Measurements from ENCODE around the gene NR3C2.

The NR3C2 gene

GRCh38 chr4:148302416-148302815 is 139.8 kb downstream of the NR3C2 start:
- DNase-seq: no peak

GRCh38 chr4:148300877-148301276 is 141.3 kb downstream of the NR3C2 start:
- DNase-seq: no peak

DNA sequence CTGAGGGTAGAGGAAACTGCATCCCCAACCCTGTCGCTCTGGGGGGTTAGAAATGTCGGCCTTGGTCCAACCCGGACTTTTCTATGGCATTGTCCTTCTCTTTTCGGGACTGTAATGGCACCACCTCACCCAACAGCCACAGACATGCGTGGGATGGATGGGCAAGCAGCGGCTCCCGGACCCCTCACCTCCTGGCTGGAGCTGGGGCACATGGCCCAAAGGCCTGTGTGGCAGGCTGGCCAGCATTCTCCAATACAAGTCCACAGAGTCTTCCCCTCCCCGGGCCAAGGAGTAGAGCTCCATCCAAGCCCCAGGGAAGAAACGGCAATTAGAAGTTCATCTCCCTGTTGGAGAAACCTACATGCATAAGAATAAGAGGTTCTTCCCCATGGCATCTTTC is 142.9 kb downstream of the NR3C2 start:
- no peak for DNase-seq

- no peak for DNase-seq
Measured at GRCh38 chr4:148296498-148296897, 145.7 kb downstream of the NR3C2 start.

DNA sequence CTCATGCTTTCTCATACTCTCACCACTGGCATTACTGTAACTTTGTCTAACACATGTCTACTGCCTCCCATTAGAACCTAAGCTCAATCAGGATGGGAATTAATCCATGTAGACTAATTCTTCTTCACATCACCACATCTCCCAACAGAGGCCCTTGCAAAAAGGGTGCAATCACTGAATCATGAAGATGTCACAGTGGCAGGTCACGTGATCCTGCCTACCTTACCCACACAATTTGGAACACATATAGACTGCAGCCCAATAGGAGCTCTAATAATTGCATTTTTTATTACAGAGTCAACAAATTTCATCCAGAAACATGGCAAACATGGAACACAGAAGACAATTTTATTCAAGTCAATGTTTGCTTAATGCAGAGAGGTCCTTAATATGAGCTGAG is 146.6 kb downstream of the NR3C2 start:
- DNase-seq: no peak

GRCh38 chr4:148293571-148293970 is 148.6 kb downstream of the NR3C2 start:
- no peak for DNase-seq

DNA sequence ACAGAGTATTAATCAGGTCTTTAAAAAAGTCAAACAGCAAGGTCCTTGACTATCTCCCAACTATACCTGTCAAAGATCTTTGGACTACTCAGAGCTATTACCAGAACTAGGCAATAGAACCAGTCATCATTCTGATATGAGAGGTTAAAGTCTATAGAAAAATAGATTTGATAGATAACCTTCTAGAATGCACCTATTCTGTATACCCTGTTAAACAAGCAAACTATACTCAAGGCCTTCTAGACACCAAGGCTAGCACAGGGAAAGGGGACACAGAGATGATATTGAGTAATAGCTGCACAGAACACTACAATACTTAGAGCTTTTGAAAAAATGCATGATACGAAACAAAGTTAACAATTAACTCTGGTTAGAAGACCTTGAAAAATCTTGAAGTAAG is 149.5 kb downstream of the NR3C2 start:
- no peak for DNase-seq

DNA sequence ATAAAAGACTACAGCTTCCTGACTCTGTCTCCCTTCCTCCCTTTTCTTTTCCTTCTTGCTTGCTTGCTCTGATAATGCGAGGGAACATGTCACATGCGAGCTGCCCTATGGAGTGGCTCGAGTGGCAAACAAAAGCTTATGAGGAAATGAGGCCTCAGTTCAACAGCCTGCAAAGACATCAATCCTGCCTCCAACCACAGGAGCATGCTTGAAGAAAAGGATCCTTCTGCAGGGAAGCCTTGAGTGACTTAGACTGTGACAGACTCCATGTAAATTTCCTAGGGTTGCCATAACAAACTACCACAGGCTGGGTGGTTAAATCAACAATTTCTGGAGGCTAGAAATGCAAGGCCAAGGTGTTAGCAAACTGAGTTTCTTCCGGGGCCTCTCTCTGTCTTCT is 152.5 kb downstream of the NR3C2 start:
- no peak for DNase-seq

GRCh38 chr4:148288448-148288847 is 153.8 kb downstream of the NR3C2 start:
- DNase-seq: no peak

GRCh38 chr4:148287111-148287510 is 155.1 kb downstream of the NR3C2 start:
- DNase-seq: no peak

DNA sequence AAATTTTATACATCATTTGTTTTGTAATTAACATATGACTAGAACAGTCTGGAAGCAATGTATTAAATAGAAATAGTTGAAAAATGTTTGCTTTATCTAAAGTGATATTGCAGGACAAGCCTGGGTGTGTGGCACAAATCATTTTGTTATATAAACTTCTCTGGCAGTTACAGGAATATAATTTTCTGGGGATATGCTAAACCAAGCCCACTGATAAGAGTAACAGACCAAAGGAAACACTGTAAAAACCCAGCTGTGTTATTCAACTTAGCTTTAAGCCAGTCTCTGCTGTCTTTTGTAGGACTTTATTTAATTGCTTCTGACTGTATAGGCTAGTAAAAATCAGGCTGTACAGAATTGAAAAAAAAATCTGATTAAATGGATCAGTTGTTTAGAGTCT is 156.2 kb downstream of the NR3C2 start:
- no peak for DNase-seq

DNA sequence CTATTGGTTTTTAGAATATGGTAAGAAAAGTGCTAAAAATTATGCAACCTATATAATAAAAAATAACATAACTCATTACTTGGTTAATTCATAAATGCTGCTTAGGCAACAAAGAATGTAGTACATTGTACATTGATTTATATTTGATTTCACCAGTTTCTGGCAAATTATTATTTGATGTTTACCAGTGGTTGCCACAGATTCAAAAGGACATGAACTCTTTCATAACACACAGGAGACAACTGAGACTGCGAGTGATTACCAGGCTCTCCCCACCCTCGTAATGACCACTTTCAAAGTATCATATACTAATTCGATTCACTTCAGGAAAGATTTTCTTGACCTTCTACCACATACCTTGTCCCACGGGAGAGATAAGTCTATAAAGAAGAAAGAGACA is 158.5 kb downstream of the NR3C2 start:
- DNase-seq: no peak

- DNase-seq: no peak
Measured at GRCh38 chr4:148278310-148278709, 163.9 kb downstream of the NR3C2 start.

- no peak for DNase-seq
Measured at GRCh38 chr4:148275266-148275665, 166.9 kb downstream of the NR3C2 start.

DNA sequence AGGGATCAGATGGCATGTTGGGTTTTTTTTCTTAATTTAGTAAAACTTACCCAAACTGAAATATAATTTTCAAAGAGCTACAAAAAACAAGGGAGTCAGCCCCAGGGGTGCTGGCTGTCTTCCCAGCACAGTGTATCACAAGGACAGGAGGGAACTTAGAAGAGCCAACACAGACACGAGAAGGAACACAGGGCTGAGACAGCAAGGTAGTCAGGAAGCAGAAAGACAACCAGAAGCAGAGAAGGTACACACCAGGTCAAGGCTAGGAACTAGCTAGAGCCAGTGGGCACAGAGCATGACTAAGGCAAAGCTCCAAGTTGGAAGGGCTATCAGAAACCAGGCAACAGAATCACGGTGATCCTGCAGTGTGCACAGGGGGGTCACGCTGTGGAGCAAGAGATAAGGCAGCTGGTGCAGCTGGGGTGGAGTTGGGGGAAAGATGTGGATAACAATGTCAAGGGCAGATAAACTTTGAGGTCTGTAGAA is 168.7 kb downstream of the NR3C2 start:
- DNase-seq: no peak

- no peak for DNase-seq
Measured at GRCh38 chr4:148271166-148271565, 171.0 kb downstream of the NR3C2 start.

DNA sequence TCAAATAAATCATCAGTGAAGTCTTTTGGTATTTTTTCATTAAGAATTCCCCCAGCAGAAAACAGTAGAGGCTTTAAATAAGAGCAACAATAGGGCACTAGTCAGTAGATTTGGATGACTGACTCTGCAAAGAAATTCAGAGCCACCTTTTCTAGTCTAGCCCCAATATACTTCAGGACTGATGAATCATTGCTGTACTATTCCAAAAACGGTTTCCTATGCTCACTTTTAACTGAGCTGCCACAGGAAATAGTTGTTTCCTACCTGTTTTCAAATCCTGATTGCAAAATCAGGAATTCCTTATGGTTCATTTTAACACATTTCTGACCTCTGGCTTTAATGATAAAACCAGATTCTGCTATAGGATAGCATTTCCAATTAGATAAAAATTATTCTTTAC is 171.6 kb downstream of the NR3C2 start:
- no peak for DNase-seq

DNA sequence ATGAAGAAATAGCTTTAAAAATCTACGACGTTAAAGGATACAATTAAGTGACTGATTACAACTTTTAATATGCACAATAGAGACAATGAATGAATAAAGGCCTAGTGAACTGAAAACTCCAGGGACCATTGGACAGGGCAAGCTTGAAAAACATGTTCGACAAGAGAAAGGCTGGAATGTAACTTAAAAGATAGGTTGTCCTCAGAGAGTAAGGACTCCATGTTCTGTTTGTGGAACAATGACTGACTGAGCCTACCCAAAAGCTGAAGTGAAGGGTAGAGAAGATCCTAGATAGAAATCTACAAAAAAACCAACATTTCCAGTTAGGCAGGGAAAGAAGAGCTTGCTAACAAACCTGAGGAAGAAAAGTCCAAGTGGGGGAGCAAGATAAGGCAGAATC is 173.4 kb downstream of the NR3C2 start:
- DNase-seq: no peak

DNA sequence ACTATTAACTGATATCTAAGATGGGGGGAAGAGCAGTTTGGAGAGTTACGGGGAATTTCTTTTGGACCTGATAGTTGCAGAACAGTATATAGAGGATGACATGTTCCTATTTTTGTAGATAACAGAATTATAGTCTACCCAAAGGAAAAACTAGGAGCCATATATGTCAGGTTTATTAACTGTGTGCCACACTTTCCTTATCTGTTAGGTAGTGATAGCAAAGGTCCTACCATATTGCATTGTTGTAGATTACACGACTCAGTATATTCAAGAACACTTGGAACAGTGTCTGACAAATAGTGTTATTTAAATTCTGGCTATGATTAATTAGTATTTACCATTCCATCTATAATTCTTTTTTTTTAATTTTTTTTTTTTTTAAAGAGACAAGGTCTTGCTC is 175.3 kb downstream of the NR3C2 start:
- no peak for DNase-seq

GRCh38 chr4:148266240-148266639 is 176.0 kb downstream of the NR3C2 start:
- no peak for DNase-seq

- no peak for DNase-seq
Measured at GRCh38 chr4:148265627-148266026, 176.6 kb downstream of the NR3C2 start.

GRCh38 chr4:148263802-148264201 is 178.4 kb downstream of the NR3C2 start:
- no peak for DNase-seq

- DNase-seq: no peak
Measured at GRCh38 chr4:148263127-148263526, 179.1 kb downstream of the NR3C2 start.

DNA sequence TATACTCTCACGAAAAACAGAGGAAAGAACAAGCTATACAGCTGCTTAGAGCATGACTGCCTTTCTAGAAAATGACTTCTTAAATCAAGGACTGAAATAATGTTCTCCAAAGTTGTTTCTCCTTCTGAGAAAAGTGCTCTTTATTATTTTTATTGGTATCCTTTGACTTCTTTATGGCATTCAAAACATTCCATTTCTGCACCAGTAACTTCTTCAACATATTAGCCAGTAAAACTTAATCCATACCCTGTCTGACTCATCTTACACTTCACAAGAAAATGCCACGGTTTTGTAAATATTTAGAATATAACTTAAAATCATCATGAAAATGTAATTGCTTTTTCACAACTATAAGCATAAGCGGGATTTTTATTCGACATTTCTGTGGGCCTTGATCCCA is 180.4 kb downstream of the NR3C2 start:
- no peak for DNase-seq

DNA sequence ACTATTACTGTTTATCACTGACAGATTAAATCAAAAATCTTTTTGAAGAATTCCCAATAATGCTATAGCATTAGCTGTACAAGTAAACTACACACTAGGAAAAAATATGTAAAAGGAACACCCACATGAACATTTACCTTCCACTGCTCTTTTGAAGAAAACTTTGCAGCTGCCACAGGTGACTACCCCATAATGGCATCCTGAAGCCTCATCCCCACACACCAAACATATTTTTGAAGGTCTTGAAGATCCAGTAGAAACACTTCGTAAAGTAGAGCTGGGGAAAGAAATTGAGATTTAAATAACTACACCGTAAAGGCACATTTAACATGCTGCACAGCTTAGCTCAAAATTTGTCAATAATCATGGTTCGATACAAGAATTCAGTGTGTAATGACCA is 182.4 kb downstream of the NR3C2 start:
- DNase-seq: no peak

GRCh38 chr4:148258535-148258934 is 183.7 kb downstream of the NR3C2 start:
- no peak for DNase-seq

Measured in activated T-cell treated with anti-CD3 and anti-CD28 coated beads for 4 hours (primary cell).